GM23338 (cell line): Measurements from ENCODE around the gene MTREX.

Source experiments
- CREB1 ChIP-seq: fragments of 250-450 bp; sonication (Bioruptor Pico); IDR thresholded peaks from 2 replicates; pipeline ENCODE4 v1.5.0; 2020; ENCODE audit warnings: low read depth, mild to moderate bottlenecking, moderate library complexity
- CTCF ChIP-seq, 2 experiments: fragments of 200-600 bp in 1 of 2; sonication (generic) in 1 of 2; conservative IDR thresholded peaks; 2 replicates each; pipeline versions ENCODE4 v1.5.1 to v1.6.1; 2016 to 2017; ENCODE audit warnings: antibody characterized with exemption in 2 of 2, low read depth in 2 of 2, mild to moderate bottlenecking in 2 of 2, moderate library complexity in 1 of 2
- ETS1 ChIP-seq: IDR thresholded peaks from 2 replicates; pipeline ENCODE4 v1.6.1; 2016; ENCODE audit warnings: antibody characterized with exemption
- EZH2 ChIP-seq: fragments of 200-600 bp; sonication (generic); IDR thresholded peaks from one replicate; pipeline ENCODE4 v1.8.0; 2017; ENCODE audit warnings: antibody characterized with exemption, mild to moderate bottlenecking, low read depth; ENCODE audit not compliant: unreplicated experiment
- EZH2phosphoT487 ChIP-seq: fragments of 200-600 bp; sonication (generic); IDR thresholded peaks from one replicate; pipeline ENCODE4 v1.8.1; 2018; ENCODE audit warnings: antibody characterized with exemption; ENCODE audit not compliant: unreplicated experiment
- JUNB ChIP-seq: IDR thresholded peaks from one replicate; pipeline ENCODE4 v1.6.1; 2016; ENCODE audit warnings: antibody characterized with exemption; ENCODE audit not compliant: unreplicated experiment
- POLR2AphosphoS5 ChIP-seq: IDR thresholded peaks from 2 replicates; pipeline ENCODE4 v1.6.1; 2016; ENCODE audit warnings: antibody characterized with exemption, low read depth
- REST ChIP-seq: IDR thresholded peaks from one replicate; pipeline ENCODE4 v1.6.1; 2018; ENCODE audit warnings: antibody characterized with exemption; ENCODE audit not compliant: unreplicated experiment
- STAT1 ChIP-seq: IDR thresholded peaks from one replicate; pipeline ENCODE4 v1.6.1; 2016; ENCODE audit warnings: antibody characterized with exemption; ENCODE audit not compliant: unreplicated experiment
- ZNF114 ChIP-seq: fragments of 250-450 bp; sonication (Bioruptor Pico); IDR thresholded peaks from 2 replicates; pipeline ENCODE4 v1.5.0; 2020; ENCODE audit warnings: mild to moderate bottlenecking, moderate library complexity
- ZNF331 ChIP-seq: fragments of 250-450 bp; sonication (Bioruptor Pico); IDR thresholded peaks from 2 replicates; pipeline ENCODE4 v1.5.0; 2020; ENCODE audit warnings: low read depth, mild to moderate bottlenecking, moderate library complexity
- ZNF462 ChIP-seq: fragments of 250-450 bp; sonication (Bioruptor Pico); IDR thresholded peaks from 2 replicates; pipeline ENCODE4 v1.5.0; 2020; ENCODE audit warnings: mild to moderate bottlenecking, moderate library complexity

- TF ChIP-seq JUNB (no peak), ZNF462 (no peak), CTCF (conservative IDR thresholded peaks at IDR 0.05; ENCODE audit: low read depth in 2 of 2) (no peak), POLR2AphosphoS5 (no peak), EZH2 (no peak), ZNF331 (CRISPR knock-in tag) (no peak), STAT1 (no peak), ETS1 (no peak), EZH2phosphoT487 (no peak), CREB1 (CRISPR knock-in tag) (no peak), REST (no peak), ZNF114 (CRISPR knock-in tag) (no peak)
Measured at GRCh38 chr5:55467862-55468551, 160.2 kb downstream of the MTREX start.
